ENCODE results near the gene CTNND2.

DNA sequence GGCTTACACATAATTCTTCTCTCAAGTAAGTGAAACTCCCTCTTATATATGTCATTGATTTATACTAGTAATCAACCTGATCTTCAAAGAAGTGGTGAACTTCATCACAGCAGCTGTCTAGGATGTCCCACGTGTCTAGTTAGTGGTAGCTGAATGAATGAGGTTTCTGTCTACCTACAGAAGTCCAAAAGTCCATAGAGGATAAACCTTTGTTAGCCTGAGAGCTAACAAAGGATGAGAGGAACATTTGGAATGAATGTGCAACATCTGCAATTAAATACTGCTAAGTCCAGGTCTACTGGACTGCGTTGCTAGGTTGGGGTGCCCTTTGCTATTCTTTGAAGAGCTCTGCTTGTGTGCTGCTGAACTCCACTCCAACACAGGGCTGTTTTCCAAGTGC is 929.4 kb downstream of the CTNND2 start:
- TF ChIP-seq POLR2A (conservative IDR thresholded peaks at IDR 0.05): no peak
- no peak for TF ChIP-seq ZNF707 (CRISPR knock-in tag; conservative IDR thresholded peaks at IDR 0.05)

All from K562 (cell line).